Adrenal gland (tissue), 5 donors: ENCODE results near the gene FHIT.

ENCODE experiments used
- CTCF ChIP-seq, 6 experiments: fragments of 450-650 bp in 4 of 6; fragments of 200-600 bp in 2 of 6; sonication (generic) in 1 of 6; IDR thresholded peaks; 1 replicate in 5 of 6; 2 replicates in 1 of 6; pipeline versions ENCODE4 v1.5.1 to v1.8.0; 2016 to 2021; ENCODE audit warnings: antibody characterized with exemption in 6 of 6, mild to moderate bottlenecking in 2 of 6, moderate library complexity in 1 of 6
- POLR2A ChIP-seq, 2 donors: fragments of 450-650 bp; IDR thresholded peaks; one replicate each; pipeline ENCODE4 v1.6.1; 2017; ENCODE audit warnings: antibody characterized with exemption in 2 of 2, mild to moderate bottlenecking in 2 of 2, moderate library complexity in 1 of 2
- donor health status: DM: no; HTN: no; CAD: no.

GRCh38 chr3:60955034-60955433 is 296.2 kb downstream of the FHIT start:
- TF ChIP-seq CTCF (IDR thresholded peaks at IDR 0.05) = no peak
- no peak for TF ChIP-seq POLR2A (IDR thresholded peaks at IDR 0.05)
